ENCODE results near the gene OR10D3.
"Not testable (repeated sequence)": the region's sequence is repeated elsewhere in the genome, so short reads cannot be mapped to it uniquely, and the experiment has no call there.

The OR10D3 gene

DNA sequence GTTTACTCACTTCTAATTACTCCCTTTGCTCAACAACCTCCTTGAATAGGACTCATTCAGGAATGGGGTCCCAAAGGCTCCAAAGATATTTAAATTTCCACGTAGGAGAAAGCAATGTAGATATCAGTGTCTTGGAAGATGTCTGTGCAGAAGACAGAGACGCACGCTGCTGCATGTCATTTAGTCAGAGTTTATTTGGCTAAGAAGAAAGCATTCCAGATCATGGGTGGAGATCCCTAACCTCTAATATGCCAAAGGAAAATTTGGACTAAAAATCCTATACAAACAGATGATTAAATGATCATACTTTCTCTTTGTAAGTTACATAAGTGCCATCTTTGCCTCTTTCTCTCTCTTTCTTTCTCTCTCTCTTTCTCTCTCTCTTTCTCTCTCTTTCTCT lies at the start of gene OR10D3:
OR10D3 (plus strand) TSS at position 278 of the 400 bp plus-strand sequence. CDS start 1,925 bp downstream, outside the sequence.
- no peak for DNase-seq (ENCODE audit: low read depth in 1 of 2, low spot score in 1 of 2)

DNA sequence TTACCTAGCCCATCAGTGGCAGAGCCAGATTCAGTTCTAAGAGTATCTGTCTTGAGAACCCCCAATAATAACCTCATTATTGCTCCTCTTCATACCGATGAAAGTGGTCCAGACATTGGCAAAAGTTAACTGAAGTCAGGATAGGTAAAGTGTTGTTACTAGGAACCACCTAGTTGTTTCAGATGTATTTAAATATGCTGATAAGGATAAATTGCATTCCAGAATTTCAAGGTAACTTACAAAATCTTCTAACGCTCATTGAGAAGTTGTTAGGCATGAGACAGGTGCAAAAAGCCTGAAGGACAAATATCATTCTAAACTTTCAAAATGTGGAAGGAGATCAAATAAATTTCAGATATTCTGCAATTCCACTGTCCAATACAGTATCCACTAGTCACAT lies 40.1 kb upstream of the OR10D3 start:
- DNase-seq (ENCODE audit: low read depth in 1 of 2, low spot score in 1 of 2), result no peak

DNA sequence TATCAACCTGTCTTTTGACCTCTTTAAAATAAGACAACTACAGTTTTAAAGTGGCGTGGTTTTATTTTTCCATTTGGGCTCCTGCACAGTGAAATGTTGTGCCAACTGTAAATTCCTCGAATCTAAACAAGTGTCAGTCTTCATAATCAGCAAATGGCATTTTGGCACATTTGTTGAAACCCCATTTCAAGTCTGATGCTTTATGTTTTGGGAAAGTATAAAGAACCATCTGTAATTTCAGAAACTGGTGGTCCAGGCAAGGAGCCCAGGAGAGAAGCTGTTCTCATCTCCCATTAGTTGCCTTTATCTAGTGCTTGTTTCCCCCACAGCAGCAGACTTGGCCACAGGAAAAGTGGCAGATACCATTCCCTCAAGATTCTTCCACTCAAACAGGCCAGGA lies 35.2 kb upstream of the OR10D3 start:
- no peak for DNase-seq (ENCODE audit: low read depth in 1 of 2, low spot score in 1 of 2)

GRCh38 chr11:124150684-124151083 lies 32.5 kb upstream of the OR10D3 start:
- DNase-seq (ENCODE audit: low read depth in 1 of 2, low spot score in 1 of 2), result no peak

DNA sequence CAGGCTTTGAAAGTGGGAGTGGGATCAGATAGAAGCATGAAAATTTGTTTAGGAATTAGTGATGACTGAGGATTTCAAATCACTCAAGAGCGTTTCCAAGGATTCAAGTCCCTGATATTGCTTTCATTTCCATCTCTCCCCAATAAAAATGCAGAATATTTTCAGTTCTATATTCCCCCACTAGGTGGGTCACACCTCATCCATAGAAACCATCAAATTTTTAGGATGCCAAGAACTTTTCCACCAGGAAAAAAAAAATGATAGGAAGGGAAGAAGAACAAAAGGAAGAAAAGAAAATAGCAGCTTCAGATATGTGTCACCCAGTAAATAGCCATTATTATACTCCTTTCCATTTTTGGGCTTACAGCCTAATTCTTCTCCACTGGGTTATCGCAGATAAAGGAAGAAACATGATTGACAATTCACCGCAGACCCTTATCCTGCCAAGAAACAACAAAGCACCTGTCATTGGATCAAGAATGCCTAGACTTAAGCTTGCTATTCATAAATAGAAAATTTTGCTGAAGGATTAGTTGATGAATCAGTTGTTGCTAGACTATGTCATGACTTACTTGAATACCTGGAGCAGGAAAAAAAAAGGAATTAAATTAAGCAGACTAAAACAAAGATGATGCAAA lies 30.3 kb upstream of the OR10D3 start:
- no peak for DNase-seq (ENCODE audit: low read depth in 1 of 2, low spot score in 1 of 2)

DNA sequence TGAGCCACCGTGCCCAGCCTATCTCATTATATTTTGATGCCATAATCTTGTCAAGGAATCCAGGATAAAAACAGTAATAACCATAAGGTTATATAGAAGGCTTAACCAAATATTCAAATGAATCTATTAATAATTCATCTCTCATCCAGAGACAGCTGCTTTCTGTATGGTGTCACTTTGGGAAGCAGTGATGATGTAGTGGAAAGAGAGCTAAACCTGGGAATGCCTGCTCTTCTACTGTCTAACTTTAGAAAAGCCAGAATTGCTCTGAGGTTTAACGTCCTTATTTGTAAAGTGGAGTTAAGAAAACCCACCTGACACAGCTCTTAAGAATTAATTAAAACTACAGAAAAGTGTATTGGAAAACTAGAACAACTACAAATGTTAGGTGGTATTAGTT lies 29.3 kb upstream of the OR10D3 start:
- no peak for DNase-seq (ENCODE audit: low read depth in 1 of 2, low spot score in 1 of 2)

GRCh38 chr11:124159481-124159880 lies 23.7 kb upstream of the OR10D3 start:
- no peak for DNase-seq (ENCODE audit: low read depth in 1 of 2, low spot score in 1 of 2)

DNA sequence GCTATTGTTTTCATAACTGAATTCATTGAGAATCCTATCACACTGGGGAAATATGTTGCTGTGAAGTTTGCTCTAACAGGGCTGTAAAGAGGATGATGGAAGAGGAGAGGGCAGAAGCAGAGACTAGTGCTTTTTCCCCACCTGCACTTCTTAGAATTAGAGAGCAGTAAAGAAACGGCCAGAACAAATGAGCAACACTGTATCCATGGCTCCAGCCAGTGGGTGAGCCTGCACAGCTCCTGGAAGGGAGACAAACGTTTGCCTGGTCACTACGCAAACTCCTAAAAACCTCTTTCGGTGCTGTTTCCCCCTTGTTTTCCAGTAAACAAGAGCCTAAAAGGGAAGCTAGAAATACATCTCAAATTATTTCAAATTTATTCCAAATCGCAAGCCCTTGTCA lies 22.2 kb upstream of the OR10D3 start:
- DNase-seq (ENCODE audit: low read depth in 1 of 2, low spot score in 1 of 2), result no peak

GRCh38 chr11:124167826-124168231 lies 15.3 kb upstream of the OR10D3 start:
- no peak for DNase-seq (ENCODE audit: low read depth in 1 of 2, low spot score in 1 of 2)

DNA sequence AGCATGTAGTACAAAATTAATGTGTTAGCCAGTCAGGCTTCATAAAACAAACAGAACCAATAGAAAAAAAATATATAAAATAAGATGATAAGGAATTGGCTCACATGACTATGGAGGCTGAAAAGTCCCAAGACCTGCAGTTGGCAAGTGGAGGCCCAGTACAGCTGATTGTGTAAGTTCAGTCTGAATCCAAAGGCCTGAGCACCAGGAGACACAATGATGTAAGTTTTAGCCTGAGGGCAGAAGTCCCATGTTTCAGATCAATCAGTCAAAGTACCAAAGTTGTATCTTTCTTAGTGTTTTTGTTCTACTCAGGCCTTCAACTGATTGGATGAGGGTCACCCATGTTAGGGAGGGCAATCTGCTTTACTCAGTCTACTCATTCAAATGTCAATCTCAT lies 14.3 kb upstream of the OR10D3 start:
- DNase-seq (ENCODE audit: low read depth in 1 of 2, low spot score in 1 of 2), result no peak

DNA sequence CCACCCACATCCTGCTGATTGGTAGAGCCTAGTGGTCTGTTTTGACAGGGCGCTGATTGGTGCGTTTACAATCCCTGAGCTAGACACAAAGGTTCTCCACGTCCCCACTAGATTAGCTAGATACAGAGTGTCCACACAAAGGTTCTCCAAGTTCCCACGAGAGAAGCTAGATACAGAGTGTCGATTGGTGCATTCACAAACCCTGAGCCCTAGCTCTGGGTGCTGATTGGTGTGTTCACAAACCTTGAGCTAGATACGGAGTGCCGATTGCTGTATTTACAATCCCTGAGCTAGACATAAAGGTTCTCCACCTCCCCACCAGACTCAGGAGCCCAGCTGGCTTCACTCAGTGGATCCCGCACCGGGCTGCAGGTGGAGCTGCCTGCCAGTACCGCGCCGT lies 12.8 kb upstream of the OR10D3 start:
- DNase-seq (ENCODE audit: low read depth in 1 of 2, low spot score in 1 of 2), result not testable (repeated sequence)

DNA sequence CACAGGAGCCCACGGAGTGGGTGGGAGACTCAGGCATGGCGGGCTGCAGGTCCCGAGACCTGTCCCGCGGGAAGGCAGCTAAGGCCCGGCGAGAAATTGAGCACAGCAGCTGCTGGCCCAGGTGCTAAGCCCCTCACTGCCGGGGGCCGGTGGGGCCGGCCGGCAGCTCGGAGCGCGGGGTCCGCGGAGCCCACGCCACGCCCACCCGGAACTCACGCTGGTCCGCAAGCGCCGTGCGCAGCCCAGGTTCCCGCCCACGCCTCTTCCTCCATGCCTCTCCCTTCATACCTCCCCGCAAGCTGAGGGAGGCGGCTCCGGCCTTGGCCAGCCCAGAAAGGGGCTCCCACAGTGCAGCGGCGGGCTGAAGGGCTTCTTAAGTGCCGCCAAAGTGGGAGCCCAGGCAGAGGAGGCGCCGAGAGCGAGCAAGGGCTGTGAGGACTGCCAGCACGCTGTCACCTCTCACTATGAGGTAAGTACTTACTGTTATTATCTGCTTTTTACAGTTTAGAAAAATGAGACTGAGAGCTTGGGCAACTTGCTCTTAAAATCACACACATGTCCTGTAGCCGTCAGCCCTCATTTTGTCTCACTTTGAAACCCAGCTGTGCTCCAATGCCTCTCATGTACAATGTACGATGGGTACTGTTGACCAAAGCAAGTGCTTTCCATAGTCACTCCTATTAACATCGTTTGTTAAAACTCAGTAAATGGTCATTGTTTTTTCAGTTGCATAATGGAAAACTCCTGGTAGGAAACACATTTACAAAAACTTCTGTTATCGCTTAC lies 12.2 kb upstream of the OR10D3 start:
- DNase-seq (ENCODE audit: low read depth in 1 of 2, low spot score in 1 of 2), result no peak

GRCh38 chr11:124172101-124172500 lies 11.0 kb upstream of the OR10D3 start:
- no peak for DNase-seq (ENCODE audit: low read depth in 1 of 2, low spot score in 1 of 2)

DNA sequence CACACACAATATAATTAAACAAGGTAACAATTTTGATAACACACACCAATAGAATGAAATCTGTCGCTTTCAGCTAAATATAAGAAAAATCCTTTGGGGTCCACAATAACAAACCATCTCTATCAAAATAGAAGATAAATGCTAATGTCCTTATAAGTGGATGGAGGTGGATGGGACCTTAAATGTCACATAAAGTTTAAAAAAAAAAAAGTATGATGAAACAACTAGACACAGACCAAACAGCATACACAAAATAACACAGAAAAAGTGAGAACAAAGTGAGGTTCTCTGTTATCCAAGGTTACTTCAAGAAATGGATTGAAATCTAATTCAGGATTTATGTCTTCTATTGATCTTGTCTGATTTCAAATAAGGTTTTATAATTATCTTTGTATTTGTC lies 10.5 kb upstream of the OR10D3 start:
- DNase-seq (ENCODE audit: low read depth in 1 of 2, low spot score in 1 of 2), result no peak

DNA sequence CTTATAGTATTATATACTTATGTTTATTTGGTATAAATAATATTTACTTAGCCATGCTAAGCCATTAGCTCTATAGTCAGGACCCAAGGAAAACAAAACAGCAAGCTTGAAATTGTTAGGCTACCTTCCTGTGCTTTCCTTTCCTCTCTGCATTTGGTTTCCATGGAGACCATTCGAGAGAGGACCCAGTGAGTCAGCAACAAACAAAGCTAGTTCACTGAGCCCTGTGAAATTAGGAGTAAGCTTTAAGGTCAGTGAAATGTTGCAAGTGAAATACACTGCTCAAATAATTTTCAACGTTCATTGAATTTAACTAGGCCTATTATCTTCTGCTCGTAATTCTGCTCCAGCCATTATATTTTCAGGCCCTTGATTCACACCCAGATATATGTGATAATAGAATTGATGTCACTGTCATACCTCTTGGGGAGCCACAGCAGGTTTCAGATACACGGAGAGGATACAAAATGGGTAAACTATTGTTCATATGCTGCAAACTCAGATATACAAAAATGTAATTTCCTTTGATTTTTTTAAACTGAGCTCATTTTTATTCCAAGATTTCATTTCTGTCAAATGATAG lies 9.1 kb upstream of the OR10D3 start:
- DNase-seq (ENCODE audit: low read depth in 1 of 2, low spot score in 1 of 2), result no peak

- DNase-seq (ENCODE audit: low read depth in 1 of 2, low spot score in 1 of 2), result no peak
Measured at GRCh38 chr11:124176925-124177715, 6.0 kb upstream of the OR10D3 start.

DNA sequence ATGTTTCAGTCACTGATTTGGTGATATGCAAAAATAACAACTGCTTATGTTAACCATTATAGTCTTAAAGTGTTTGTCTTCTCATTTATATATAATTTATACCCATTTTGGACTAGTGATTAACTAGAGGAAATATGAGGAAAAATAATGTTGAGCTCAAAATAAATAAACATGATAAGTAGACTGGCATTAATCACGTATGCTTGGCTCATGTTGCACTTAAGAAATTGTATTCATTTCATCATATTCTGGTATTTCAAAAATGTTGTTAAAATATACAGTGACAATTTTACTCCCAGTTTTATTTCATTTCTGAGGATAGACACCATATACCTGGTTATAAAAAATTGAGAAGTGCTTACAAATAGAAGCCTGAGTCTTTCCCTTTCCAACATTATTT lies 3.8 kb upstream of the OR10D3 start:
- no peak for DNase-seq (ENCODE audit: low read depth in 1 of 2, low spot score in 1 of 2)

- no peak for DNase-seq (ENCODE audit: low read depth in 1 of 2, low spot score in 1 of 2)
Measured at GRCh38 chr11:124190298-124191139, 7.4 kb downstream of the OR10D3 start.

- no peak for DNase-seq (ENCODE audit: low read depth in 1 of 2, low spot score in 1 of 2)
Measured at GRCh38 chr11:124193221-124194010, 10.3 kb downstream of the OR10D3 start.
